ENCODE results near the gene MUC21. TPM values are rescaled to one million over a fixed set of nuclear protein-coding genes. Genes with fewer than 3 reads are reported as not detected.
A peak's percentile ranks its signal among the peaks of the same experiment; 100 is the strongest.
"Not testable (repeated sequence)": the region's sequence is repeated elsewhere in the genome, so short reads cannot be mapped to it uniquely, and the experiment has no call there.

MUC21 gene
- polyA plus RNA-seq, 1 donor from 2014 or later: not detected

DNA sequence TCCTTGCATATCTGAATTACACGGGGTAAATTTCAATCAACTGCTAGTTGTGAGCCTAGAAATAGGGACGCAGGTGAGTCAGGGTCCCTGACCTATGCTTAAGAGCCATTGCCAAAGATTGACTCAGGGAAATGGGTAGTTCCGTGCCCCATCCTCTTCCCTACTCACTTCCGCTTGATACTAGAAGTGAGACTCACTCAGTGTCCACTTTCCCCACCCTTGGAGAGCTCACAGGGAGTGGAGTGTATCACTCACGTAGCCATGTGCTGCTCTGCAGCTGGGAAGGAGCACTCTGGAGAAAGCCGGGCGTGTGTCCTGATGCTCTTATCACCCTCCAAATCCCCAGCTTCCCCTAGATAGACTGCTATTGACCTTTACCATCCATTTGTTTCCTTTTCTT lies 26.2 kb downstream of the MUC21 start:
- no peak overlapping the region for H3K4me3 Mint-ChIP-seq
- peaks cover 2% of the 10 kb centered on the region for H3K36me3 Mint-ChIP-seq
- H3K27me3 Mint-ChIP-seq: peaks cover 32% of the 10 kb centered on the region
- H3K4me1 Mint-ChIP-seq: peaks cover 0 to 3% (median 0%) of the 10 kb centered on the region in 3 donors
- H3K27ac Mint-ChIP-seq: no peak overlapping the region
- peaks cover 0 to 4% (median 2%) of the 10 kb centered on the region in 3 donors for H3K9me3 Mint-ChIP-seq

DNA sequence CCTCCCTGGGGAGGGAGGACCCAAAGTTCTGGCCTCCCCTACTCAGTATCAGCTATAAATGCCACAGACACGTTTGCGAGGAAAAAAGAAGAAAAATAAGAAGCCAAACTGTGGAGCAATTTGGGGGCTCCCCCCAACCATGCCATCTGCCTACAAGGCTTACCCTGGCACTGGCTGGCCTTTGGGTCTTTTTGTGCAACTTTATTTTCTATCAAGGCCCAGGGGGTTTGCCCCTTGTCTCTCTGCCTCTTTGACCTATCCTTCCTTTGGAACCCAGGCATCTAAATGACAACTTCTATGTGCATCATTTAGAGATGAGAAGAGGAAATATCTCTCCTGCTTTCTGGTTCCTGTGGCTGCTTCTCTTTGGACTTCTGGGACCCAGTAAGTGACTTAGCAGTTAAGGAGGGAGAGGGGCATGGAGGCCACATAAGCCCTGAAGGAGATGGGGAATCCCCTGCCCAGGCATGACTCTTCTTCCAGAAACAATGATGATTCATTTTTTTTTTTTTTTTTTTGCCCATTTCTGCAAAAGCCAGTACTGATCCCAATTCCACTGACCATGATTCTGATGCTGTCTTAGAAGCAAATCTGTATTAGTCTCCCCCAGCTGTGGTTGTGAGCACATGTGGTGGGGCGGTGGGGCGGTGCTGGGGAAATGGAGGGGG lies 27.0 kb downstream of the MUC21 start, which contains the start of gene MUC22:
Gene MUC22, plus strand, starts transcription at position 82 of the 668 bp plus-strand sequence. Its CDS starts 233 bp downstream, at position 315.
- Mint-ChIP-seq H3K36me3 (peaks cover 2% of the 10 kb centered on the region), H3K4me3 (no peak within 1 kb of the TSS), H3K4me1 (no peaks in the 10 kb centered on the region), H3K27ac (no peak within 1 kb of the TSS), H3K27me3 (peaks cover 34% of the 10 kb centered on the region), H3K9me3 (peaks cover 0 to 4% (median 2%) of the 10 kb centered on the region in 3 donors)

DNA sequence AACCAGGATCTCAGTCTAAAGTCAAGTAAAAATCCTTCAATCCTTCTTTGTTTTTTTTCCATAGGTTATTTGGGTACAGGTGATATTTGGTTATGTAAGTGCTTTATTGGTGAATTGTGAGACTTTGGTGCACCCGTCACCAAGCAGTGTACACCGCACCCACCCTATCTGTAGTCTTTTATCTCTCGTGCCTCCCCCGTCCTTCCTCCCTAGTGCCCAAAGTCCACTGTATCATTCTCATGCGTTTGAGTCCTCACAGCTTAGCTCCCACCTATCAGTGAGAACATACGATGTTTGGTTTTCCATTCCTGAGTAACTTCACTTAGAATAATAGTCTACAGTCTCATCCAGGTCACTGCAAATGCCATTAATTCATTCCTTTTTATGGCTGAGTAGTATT lies 27.6 kb downstream of the MUC21 start:
- Mint-ChIP-seq H3K9me3 (peaks cover 0 to 8% (median 2%) of the 10 kb centered on the region in 3 donors), H3K4me1 (no peaks in the 10 kb centered on the region), H3K27me3 (peaks cover 36% of the 10 kb centered on the region), H3K4me3 (no peak overlapping the region), H3K27ac (no peak overlapping the region), H3K36me3 (peaks cover 2% of the 10 kb centered on the region)

DNA sequence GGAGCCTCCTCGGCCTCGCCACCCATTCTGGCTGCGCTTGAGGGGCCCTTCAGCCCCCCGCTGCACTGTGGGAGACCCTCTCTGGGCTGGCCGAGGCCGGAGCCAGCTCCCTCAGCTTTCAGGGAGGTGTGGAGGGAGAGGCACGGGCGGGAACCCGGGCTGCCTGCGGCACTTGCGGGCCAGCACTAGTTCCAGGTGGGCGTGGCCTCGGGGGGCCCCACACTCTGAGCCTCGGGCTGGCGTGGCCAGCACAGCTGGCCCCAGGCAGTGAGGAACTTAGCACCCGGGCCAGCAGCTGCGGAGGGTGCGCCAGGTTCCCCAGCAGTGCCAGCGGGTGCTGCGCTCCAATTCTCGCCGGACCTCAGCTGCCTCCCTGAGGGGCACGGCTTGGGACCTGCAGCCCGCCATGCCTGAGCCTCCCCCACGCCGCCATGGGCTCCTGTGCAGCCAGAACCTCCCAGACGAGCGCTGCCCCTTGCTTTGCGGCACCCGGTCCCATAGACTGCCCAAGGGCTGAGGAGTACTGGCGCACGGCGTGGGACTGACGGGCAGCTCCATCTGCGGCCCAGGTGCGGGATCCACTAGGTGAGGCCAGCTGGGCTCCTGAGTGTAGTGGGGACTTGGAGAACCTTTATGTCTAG lies 33.3 kb downstream of the MUC21 start:
- Mint-ChIP-seq H3K27ac (no peak overlapping the region), H3K4me1 (peaks cover 6 to 13% (median 8%) of the 10 kb centered on the region in 3 donors)

DNA sequence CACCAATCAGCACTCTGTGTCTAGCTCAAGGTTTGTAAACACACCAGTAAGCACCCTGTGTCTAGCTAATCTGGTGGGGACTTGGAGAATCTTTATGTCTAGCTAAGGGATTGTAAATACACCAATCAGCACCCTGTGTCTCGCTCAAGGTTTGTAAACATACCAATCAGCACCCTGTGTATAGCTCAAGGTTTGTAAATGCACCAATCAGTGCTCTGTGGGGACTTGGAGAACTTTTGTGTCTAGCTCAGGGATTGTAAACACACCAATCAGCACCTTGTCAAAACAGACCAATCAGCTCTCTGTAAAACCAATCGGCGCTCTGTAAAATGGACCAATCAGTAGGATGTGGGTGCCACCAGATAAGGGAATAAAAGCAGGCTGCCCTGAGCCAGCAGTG lies 33.9 kb downstream of the MUC21 start:
- H3K4me3 Mint-ChIP-seq, H3K36me3 Mint-ChIP-seq, H3K27ac Mint-ChIP-seq, H3K9me3 Mint-ChIP-seq: not testable (repeated sequence)
- Mint-ChIP-seq H3K27me3 (peaks cover 14% of the 10 kb centered on the region), H3K4me1 (peaks cover 6 to 13% (median 8%) of the 10 kb centered on the region in 3 donors)

More for the DNA sequence above, 33.3 kb downstream of the MUC21 start:
- Mint-ChIP-seq H3K27me3 (peaks cover 16% of the 10 kb centered on the region), H3K4me3 (no peak overlapping the region), H3K36me3 (peaks cover 4% of the 10 kb centered on the region), H3K9me3 (peaks cover 0 to 8% (median 2%) of the 10 kb centered on the region in 3 donors)

DNA sequence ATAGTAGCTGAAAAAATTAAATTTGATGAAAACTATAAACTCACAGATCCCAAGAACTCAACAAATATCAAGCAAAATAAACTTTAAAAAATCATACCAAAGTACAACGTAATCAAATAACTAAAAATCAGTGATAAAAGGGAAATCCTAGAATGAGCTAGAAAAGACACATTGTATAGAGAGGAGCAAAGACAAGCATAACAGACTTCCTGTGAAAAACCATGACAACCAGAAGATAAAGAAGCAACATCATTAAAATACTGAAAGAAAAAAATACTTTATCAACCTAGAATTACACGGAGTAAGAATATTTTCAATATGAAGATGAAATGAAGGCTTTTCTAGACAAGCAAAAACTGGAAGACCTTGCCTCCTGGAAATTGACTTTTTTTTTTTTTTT lies 36.5 kb downstream of the MUC21 start:
- Mint-ChIP-seq H3K4me3 (peak overlapping the region in 1 of 4 donors; percentile 47), H3K27me3 (peaks cover 2% of the 10 kb centered on the region), H3K27ac (peak overlapping the region in 2 of 3 donors; percentile 1 to 43), H3K9me3 (peaks cover 0 to 4% (median 0%) of the 10 kb centered on the region in 3 donors), H3K4me1 (peaks cover 6 to 13% (median 8%) of the 10 kb centered on the region in 3 donors), H3K36me3 (peaks cover 2% of the 10 kb centered on the region)

- peaks cover 6 to 13% (median 8%) of the 10 kb centered on the region in 3 donors for H3K4me1 Mint-ChIP-seq
- not testable (repeated sequence) for H3K36me3 Mint-ChIP-seq
Observed at GRCh38 chr6:31020631-31021255, 37.2 kb downstream of the MUC21 start.

DNA sequence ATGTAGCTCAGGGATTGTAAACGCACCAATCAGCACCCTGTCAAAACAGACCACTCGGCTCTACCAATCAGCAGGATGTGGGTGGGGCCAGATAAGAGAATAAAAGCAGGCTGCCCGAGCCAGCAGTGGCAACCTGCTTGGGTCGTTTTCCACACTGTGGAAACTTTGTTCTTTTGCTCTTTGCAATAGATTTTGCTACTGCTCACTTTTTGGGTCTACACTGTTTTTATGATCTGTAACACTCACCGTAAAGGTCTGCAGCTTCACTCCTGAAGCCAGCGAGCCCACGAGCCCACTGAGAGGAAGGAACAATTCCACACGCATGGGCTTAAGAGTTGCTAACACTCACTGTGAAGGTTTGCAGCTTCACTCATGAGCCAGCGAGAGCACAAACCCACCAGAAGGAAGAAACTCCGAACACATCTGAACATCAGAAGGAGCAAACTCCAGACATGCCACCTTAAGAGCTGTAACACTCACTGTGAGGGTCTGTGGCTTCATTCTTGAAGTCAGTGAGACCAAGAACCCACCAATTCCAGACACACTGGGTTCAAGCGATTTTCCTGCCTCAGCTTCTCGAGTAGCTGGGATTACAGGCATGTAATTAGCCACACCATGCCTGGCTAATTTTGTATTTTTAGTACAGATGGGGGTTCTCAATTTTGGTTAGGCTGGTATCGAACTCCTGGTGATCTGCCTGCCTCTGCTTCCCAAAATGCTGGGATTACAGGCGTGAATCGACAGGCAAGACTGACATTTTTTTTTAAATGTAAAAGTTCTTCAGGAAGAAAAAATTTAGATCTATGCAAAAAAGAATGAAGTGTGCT lies 38.4 kb downstream of the MUC21 start:
- not testable (repeated sequence) for H3K27ac Mint-ChIP-seq, H3K36me3 Mint-ChIP-seq, H3K4me3 Mint-ChIP-seq, H3K9me3 Mint-ChIP-seq, H3K27me3 Mint-ChIP-seq
- peaks cover 6 to 13% (median 8%) of the 10 kb centered on the region in 3 donors for H3K4me1 Mint-ChIP-seq

More at GRCh38 chr6:31020631-31021255, 37.2 kb downstream of the MUC21 start:
- H3K27ac Mint-ChIP-seq, H3K4me3 Mint-ChIP-seq, H3K9me3 Mint-ChIP-seq, H3K27me3 Mint-ChIP-seq: not testable (repeated sequence)

DNA sequence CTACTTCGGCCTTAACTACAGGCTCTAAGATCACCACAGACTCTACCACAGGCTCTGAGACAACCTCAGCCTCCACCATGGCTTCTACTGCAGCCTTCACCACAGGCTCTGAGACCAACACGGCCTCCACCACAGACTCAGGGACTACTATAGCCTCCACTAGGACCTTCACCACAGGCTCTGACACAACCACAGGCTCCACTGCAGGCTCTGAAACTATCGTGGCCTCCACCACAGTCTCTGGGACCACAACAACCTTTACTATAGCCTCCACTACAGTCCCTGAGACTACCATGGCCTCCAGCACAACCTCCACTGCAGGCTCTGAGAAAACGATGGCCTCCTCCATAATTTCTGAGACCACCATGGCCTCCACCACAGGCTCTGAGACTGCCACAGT lies 42.1 kb downstream of the MUC21 start:
- H3K27me3 Mint-ChIP-seq: peaks cover 6% of the 10 kb centered on the region
- no peaks in the 10 kb centered on the region for H3K36me3 Mint-ChIP-seq
- no peaks in the 10 kb centered on the region for H3K4me1 Mint-ChIP-seq
- H3K4me3 Mint-ChIP-seq: no peak overlapping the region
- no peaks in the 10 kb centered on the region for H3K9me3 Mint-ChIP-seq
- no peak overlapping the region for H3K27ac Mint-ChIP-seq

- H3K4me1 Mint-ChIP-seq: no peaks in the 10 kb centered on the region
- H3K27ac Mint-ChIP-seq: no peak overlapping the region
- H3K9me3 Mint-ChIP-seq: peaks cover 0 to 2% (median 0%) of the 10 kb centered on the region in 3 donors
- peaks cover 8% of the 10 kb centered on the region for H3K27me3 Mint-ChIP-seq
- H3K36me3 Mint-ChIP-seq: peaks cover 2% of the 10 kb centered on the region
- no peak overlapping the region for H3K4me3 Mint-ChIP-seq
Observed at GRCh38 chr6:31031095-31031494, 47.6 kb downstream of the MUC21 start.

DNA sequence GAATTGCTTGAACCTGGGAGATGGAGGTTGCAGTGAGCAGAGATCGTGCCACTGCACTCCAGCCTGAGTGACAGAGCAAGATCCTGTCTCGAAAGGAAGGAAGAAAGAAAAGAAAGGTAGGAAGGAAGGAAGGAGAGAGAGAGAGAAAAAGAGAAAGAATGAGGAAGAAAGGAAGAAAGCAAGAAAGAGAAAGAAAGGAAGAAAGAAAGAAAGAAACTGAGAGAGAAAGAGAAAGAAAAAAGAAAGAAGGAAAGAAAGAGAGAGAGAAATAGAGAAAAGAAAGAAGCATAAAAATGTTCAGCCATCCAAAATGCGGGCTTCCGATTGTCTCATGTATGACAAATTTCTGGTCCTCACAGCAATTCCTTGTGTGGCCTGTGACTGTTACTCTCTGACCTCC lies 49.6 kb downstream of the MUC21 start:
- no peaks in the 10 kb centered on the region for H3K4me1 Mint-ChIP-seq

GRCh38 chr6:31035862-31036497 lies 52.5 kb downstream of the MUC21 start:
- Mint-ChIP-seq H3K9me3 (peaks cover 0 to 2% (median 0%) of the 10 kb centered on the region in 3 donors), H3K27me3 (peaks cover 16% of the 10 kb centered on the region), H3K4me1 (no peaks in the 10 kb centered on the region), H3K27ac (no peak overlapping the region), H3K4me3 (no peak overlapping the region), H3K36me3 (peaks cover 2% of the 10 kb centered on the region)

More for the DNA sequence above, 49.6 kb downstream of the MUC21 start:
- peaks cover 12% of the 10 kb centered on the region for H3K27me3 Mint-ChIP-seq
- peaks cover 2% of the 10 kb centered on the region for H3K36me3 Mint-ChIP-seq
- H3K4me3 Mint-ChIP-seq: no peak overlapping the region
- no peak overlapping the region for H3K27ac Mint-ChIP-seq
- peaks cover 0 to 2% (median 0%) of the 10 kb centered on the region in 3 donors for H3K9me3 Mint-ChIP-seq

- Mint-ChIP-seq H3K27me3 (peaks cover 16% of the 10 kb centered on the region), H3K4me3 (no peak overlapping the region), H3K27ac (no peak overlapping the region), H3K9me3 (peaks cover 0 to 2% (median 0%) of the 10 kb centered on the region in 3 donors), H3K4me1 (no peaks in the 10 kb centered on the region), H3K36me3 (no peaks in the 10 kb centered on the region)
Observed at GRCh38 chr6:31037169-31037568, 53.7 kb downstream of the MUC21 start.

DNA sequence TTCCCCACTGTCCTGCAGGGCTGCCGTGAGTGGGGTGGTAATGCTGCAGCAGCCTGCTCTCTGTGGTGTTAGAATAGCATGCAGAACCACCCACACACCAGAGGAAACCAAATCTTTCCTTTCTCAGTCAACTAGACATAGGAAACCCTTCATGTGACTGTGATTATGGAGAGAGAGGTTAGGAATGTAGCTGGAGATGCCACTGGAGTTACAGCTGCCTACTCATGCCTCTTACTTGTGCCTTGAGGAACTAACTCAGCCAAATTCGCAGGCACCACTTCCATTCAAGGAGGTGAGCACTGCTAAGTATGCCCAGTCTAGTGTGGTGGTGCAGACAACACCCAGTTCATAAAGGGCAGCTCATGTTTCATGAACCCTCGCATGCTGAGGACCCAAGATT lies 54.2 kb downstream of the MUC21 start:
- Mint-ChIP-seq H3K36me3 (no peaks in the 10 kb centered on the region), H3K4me1 (peaks cover 0 to 1% (median 1%) of the 10 kb centered on the region in 3 donors), H3K27ac (no peak overlapping the region), H3K4me3 (no peak overlapping the region), H3K9me3 (peaks cover 0 to under 1% (median 0%) of the 10 kb centered on the region in 3 donors), H3K27me3 (peaks cover 16% of the 10 kb centered on the region)

Data from IgD-negative memory B cell (primary cell).